Measurements from ENCODE around the gene ANKS1B. TPM values are rescaled to one million over a fixed set of nuclear protein-coding genes. Genes with fewer than 3 reads are reported as not detected.
A peak's percentile ranks its signal among the peaks of the same experiment; 100 is the strongest.

The ANKS1B gene
- total and polyA plus RNA-seq, 7 donors, result 1.0 to 57.3 (median 30.1) TPM; not detected in 1

GRCh38 chr12:98745578-98746391 is 1239.0 kb downstream of the ANKS1B start:
- TF ChIP-seq POLR2AphosphoS5 (IDR thresholded peaks at IDR 0.05) (no peak), POLR2A (IDR thresholded peaks at IDR 0.05) (no peak), EP300 (IDR thresholded peaks at IDR 0.05) (no peak), CTCF (IDR thresholded peaks at IDR 0.05) (no peak)
- no peak for DNase-seq
- Histone ChIP-seq H3K27ac (no peak overlapping the region), H3K4me3 (peak overlapping the region; percentile 1 to 49 (median 36)), H3K4me1 (peaks cover 0 to 11% (median 5%) of the 10 kb centered on the region in 4 donors), H3K9me3 (no peaks in the 10 kb centered on the region), H3K36me3 (peaks cover 0 to 12% (median 0%) of the 10 kb centered on the region in 4 donors), H3K27me3 (no peaks in the 10 kb centered on the region)
- intact Hi-C loops (cut with DNase I), result no loop called here
- WGBS, 2 donors, result 10 to 13% methylated on average over 54 of the region's 54 CpGs

- Histone ChIP-seq H3K4me3 (no peak overlapping the region), H3K27ac (no peak overlapping the region), H3K27me3 (no peaks in the 10 kb centered on the region), H3K4me1 (peaks cover 0 to 11% (median 5%) of the 10 kb centered on the region in 4 donors), H3K36me3 (peaks cover 0 to 1% (median 0%) of the 10 kb centered on the region in 4 donors), H3K9me3 (no peaks in the 10 kb centered on the region)
- no peak for TF ChIP-seq EP300 (IDR thresholded peaks at IDR 0.05)
- no peak for TF ChIP-seq POLR2AphosphoS5 (IDR thresholded peaks at IDR 0.05)
- no peak for TF ChIP-seq CTCF (IDR thresholded peaks at IDR 0.05)
- TF ChIP-seq POLR2A (IDR thresholded peaks at IDR 0.05), result no peak
- 93% methylated on average over 3 of the region's 3 CpGs for whole genome bisulfite sequencing, 2 donors
- no peak for DNase-seq
- intact Hi-C loops (cut with DNase I), result no loop called here
Measured at GRCh38 chr12:98744680-98745079, 1240.1 kb downstream of the ANKS1B start.

- Histone ChIP-seq H3K4me1 (peaks cover 0 to 11% (median 5%) of the 10 kb centered on the region in 4 donors), H3K36me3 (no peaks in the 10 kb centered on the region), H3K9me3 (no peaks in the 10 kb centered on the region), H3K27me3 (no peaks in the 10 kb centered on the region), H3K4me3 (no peak overlapping the region), H3K27ac (no peak overlapping the region)
- 12 to 24% methylated on average over 4 of the region's 4 CpGs for WGBS, 2 donors
- TF ChIP-seq CTCF (IDR thresholded peaks at IDR 0.05) (no peak), POLR2A (IDR thresholded peaks at IDR 0.05) (no peak), POLR2AphosphoS5 (IDR thresholded peaks at IDR 0.05) (no peak), EP300 (IDR thresholded peaks at IDR 0.05) (no peak)
- DNase-seq, result no peak
- intact Hi-C loops (cut with DNase I), result no loop called here
Measured at GRCh38 chr12:98743362-98743953, 1241.3 kb downstream of the ANKS1B start.

- 65 to 76% methylated on average over 12 of the region's 12 CpGs for WGBS, 2 donors
- Histone ChIP-seq H3K9me3 (no peaks in the 10 kb centered on the region), H3K4me1 (peaks cover 0 to 19% (median 13%) of the 10 kb centered on the region in 4 donors), H3K4me3 (no peak overlapping the region), H3K27ac (no peak overlapping the region), H3K36me3 (no peaks in the 10 kb centered on the region), H3K27me3 (no peaks in the 10 kb centered on the region)
- intact Hi-C loops (cut with DNase I), result no loop called here
- TF ChIP-seq EP300 (IDR thresholded peaks at IDR 0.05), result no peak
- no peak for TF ChIP-seq POLR2AphosphoS5 (IDR thresholded peaks at IDR 0.05)
- TF ChIP-seq POLR2A (IDR thresholded peaks at IDR 0.05), result no peak
- DNase-seq, result no peak
Measured at GRCh38 chr12:98741556-98742265, 1243.0 kb downstream of the ANKS1B start.

GRCh38 chr12:98741196-98741555 is 1243.6 kb downstream of the ANKS1B start:
- Histone ChIP-seq H3K27ac (no peak overlapping the region), H3K9me3 (no peaks in the 10 kb centered on the region), H3K4me1 (peaks cover 0 to 22% (median 14%) of the 10 kb centered on the region in 4 donors), H3K4me3 (no peak overlapping the region), H3K36me3 (peaks cover 0 to under 1% (median 0%) of the 10 kb centered on the region in 4 donors), H3K27me3 (no peaks in the 10 kb centered on the region)
- no peak for DNase-seq
- TF ChIP-seq EP300 (IDR thresholded peaks at IDR 0.05) (no peak), CTCF (IDR thresholded peaks at IDR 0.05) (no peak), POLR2A (IDR thresholded peaks at IDR 0.05) (no peak), POLR2AphosphoS5 (IDR thresholded peaks at IDR 0.05) (no peak)
- intact Hi-C loops (cut with DNase I), result no loop called here
- 77 to 78% methylated on average over 4 of the region's 4 CpGs for WGBS, 2 donors
